Raji (cell line): ENCODE data around the gene VWA3A.

Experiments used
- POLR2A ChIP-seq: IDR thresholded peaks from 2 replicates; pipeline ENCODE4 v1.6.1; 2011; ENCODE audit warnings: low read depth, low read length, control low read depth; ENCODE audit not compliant: insufficient read depth

VWA3A gene

GRCh38 chr16:22161401-22161800, 69.1 kb downstream of the VWA3A start:
- TF ChIP-seq POLR2A: no peak

GRCh38 chr16:22161999-22162655, 69.8 kb downstream of the VWA3A start, which contains the start of gene SDR42E2:
Gene SDR42E2 (plus strand): TSS chr16:22162506. CDS start chr16:22165583, 3,077 bp downstream.
- no peak for TF ChIP-seq POLR2A

GRCh38 chr16:22162656-22163009, 70.3 kb downstream of the VWA3A start:
- TF ChIP-seq POLR2A: no peak

- no peak for TF ChIP-seq POLR2A
Observed at GRCh38 chr16:22163806-22164205, 71.5 kb downstream of the VWA3A start.

- TF ChIP-seq POLR2A: no peak
Observed at GRCh38 chr16:22164482-22164881, 72.1 kb downstream of the VWA3A start.

- no peak for TF ChIP-seq POLR2A
Observed at GRCh38 chr16:22165508-22166285, 73.4 kb downstream of the VWA3A start.

GRCh38 chr16:22171953-22172352, 79.6 kb downstream of the VWA3A start:
- no peak for TF ChIP-seq POLR2A

GRCh38 chr16:22174642-22175041, 82.3 kb downstream of the VWA3A start:
- TF ChIP-seq POLR2A: no peak

GRCh38 chr16:22177968-22178930, 85.9 kb downstream of the VWA3A start:
- TF ChIP-seq POLR2A: no peak

GRCh38 chr16:22181426-22181825, 89.1 kb downstream of the VWA3A start:
- no peak for TF ChIP-seq POLR2A

GRCh38 chr16:22181843-22182242, 89.5 kb downstream of the VWA3A start:
- no peak for TF ChIP-seq POLR2A

GRCh38 chr16:22183335-22183734, 91.0 kb downstream of the VWA3A start:
- no peak for TF ChIP-seq POLR2A

- no peak for TF ChIP-seq POLR2A
Observed at GRCh38 chr16:22183901-22184614, 91.7 kb downstream of the VWA3A start.

- no peak for TF ChIP-seq POLR2A
Observed at GRCh38 chr16:22184615-22184968, 92.3 kb downstream of the VWA3A start.

GRCh38 chr16:22186517-22186916, 94.2 kb downstream of the VWA3A start:
- no peak for TF ChIP-seq POLR2A
